HG02678 (cell line): ENCODE data around the gene AGA.

Experiments
- ATAC-seq: cut with Tn5 transposase; IDR thresholded peaks from one replicate; pipeline ENCODE4 v1.9.1; 2021; ENCODE audit warnings: mild to moderate bottlenecking, moderate library complexity; ENCODE audit not compliant: unreplicated experiment

AGA gene

DNA sequence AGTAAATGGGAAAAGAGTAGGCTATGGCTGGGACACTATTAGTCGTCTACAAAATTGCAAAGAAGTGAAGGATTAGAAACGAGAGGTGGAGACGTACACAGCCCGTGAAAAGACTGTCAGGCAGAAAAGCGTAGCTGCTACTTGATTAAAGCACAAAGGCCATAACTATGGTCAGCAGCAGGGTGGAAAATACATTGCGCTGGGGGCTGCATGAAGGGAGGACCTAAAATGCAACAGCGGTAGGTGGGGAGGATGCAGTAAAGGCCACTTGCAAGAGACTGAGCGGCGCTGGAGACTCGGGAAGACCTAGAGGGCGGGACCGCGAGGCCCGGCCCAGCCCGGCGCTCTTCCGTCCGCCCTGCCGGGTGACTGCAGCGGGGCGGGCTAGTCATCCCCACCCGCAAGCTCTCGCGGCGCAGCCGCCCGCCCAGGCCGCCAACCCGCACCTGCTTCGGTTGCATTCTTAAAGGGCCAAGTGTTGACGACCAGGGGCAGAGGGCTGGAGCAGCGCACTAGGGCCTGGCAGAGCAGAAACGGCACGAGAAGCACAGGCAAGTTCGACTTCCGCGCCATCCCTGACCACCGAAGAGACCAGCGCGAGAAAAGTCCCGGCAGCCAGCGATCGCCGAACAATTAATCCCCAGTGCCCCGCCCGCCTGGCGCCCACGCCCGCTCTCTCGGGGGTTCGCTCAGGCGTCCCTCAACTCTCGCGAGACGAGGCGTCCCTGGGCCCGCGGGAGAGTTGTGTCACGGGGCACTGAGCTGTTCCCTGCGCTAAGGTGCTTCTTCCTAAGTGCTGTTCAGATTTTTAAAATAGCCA is at the start of gene AGA:
Gene AGA (minus strand): TSS at position 635 of the 820 bp plus-strand sequence. CDS start 62 bp downstream, at position 573.
- peak; percentile 85 for ATAC-seq

DNA sequence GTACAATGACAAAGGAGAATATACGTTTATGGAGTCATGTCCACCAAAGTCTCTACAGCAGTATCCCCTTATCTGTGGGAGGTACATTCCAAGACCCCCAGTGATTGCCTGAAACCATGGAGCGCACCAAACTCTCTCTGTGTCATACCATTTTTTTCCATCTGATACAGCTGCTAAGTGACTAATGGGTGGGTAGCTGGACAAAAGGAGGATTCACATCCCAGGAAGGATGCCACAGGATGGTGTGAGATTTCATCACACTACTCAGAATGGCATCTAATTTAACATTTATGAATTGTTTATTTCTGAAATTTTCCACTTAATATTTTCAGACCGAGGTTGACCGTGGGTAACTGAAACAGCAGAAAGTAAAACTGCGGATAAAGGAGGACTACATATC is 49.8 kb upstream of the AGA start:
- no peak for ATAC-seq

DNA sequence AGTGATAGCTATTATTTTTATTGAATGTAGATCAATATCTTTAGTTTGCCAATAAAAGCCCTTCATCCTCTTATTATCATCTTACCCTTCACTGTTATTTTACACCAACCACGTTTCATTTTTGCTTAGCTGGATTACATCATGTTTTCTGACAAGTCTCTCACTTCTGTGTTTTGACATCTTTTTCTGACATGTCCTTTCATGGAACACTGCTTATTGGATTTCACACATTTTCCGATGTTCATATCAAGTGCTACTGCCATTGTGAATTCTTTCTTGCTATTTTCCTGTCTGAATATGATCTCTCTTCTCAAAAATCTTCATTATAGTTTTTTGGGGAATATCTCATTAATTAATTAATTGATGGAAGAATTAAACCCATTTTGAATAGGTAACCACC is 48.5 kb upstream of the AGA start:
- no peak for ATAC-seq

DNA sequence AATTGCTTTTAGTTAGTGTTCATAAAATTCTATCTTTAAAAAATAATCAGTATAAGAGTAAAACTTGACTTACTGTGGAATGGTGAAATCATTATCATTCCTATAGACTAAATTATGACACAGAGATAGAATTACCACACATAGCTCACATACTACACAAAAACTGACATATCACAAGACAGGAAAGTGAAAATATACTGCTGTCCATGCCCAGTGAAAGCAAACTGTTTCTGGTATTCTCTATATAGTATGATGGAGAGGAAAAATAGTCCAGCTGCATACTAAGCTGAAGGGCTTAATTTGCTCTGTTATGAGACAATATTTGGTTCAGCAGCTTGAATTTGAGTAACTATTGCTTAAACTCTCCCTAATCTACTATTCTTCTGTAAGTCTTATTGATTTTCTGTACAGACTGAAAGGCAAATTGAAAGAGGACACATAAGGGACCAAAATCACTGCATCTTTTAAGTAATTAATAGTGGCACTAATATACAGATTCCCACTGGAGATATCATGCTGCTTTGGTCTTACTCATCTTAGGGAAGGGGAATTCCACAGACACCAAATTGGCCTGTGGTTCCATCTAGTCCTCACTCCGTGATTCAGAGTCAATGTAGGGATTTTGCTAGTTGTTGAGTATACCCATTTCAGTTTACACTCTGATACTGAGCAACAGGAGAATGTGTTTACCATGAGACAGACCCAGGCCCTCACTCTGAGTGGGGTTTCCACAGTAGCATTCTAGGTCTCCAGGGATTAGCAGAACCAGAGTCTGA is 47.4 kb upstream of the AGA start:
- no peak for ATAC-seq

DNA sequence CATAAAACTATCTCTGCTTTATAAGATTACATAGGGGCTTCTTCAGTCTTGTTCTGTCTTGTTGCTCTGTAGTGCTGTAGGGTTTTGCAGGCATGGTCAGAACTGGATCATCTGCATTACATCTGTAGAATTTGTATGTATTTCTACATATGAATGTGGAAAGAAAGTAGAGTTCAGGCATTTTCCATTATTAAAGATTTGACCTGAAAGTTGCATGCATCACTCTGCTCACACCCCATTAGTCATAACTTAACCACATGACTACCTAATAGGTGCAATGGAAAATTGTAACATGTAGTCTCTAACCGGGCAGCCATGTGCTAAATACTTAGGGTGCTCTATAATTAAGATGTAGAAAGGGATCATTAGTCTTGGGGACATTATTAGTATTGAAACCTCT is 45.7 kb upstream of the AGA start:
- ATAC-seq, result no peak

DNA sequence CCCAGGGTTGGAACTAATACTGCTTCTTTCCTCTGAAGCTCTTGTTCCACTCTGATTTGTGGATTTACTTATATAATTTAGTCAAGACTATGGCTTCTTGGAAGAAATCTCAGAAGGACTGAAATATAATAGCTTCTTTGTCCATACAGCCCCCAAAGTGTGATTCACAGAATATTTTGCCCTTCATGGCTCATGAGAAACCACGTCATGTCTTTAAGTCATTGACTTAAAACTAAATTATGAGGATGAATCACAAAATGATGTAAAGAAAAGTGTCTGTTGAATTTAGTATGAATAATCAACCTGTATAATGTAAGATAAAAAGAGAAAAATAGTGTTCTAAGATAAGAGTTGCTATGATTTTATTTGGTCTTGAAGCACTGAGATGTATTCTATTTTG is 43.3 kb upstream of the AGA start:
- ATAC-seq, result no peak

DNA sequence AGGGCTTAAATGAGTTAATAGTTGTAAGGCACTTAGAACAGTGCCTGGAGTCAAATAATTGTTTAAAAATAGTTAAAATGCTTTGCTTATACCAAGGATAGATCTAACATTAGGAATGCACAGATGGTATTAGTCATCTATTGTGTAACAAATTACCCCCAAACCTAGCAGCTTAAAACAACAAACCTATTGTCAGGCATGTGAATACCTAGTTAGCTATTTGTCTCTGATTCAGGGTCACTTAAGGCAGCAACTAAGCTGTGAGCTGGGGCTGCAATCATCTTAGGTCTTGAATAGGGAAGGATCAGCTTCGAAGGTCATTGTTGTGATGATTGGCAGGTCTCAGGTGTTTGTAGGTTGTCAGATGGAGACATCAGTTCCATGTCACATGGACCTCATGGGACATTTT is 42.4 kb upstream of the AGA start:
- no peak for ATAC-seq

DNA sequence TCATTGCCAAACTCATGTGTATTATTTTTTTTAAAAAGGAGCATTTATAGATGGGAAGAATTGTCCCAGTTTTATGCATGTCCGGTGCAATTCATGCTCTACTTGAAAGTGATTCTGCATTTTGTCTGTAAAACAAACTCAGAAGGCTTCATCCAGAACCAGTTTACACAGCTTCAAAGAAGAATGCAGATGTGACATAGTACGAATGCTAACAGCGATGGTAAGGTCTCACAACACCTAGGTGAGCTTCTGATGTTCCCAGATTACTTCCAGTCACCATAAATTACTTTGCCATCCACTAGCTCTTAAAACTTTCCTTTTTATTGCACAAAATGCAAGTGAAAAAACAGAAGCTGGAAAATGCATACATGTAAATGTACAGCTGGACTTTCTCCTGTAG is 41.5 kb upstream of the AGA start:
- ATAC-seq, result no peak

DNA sequence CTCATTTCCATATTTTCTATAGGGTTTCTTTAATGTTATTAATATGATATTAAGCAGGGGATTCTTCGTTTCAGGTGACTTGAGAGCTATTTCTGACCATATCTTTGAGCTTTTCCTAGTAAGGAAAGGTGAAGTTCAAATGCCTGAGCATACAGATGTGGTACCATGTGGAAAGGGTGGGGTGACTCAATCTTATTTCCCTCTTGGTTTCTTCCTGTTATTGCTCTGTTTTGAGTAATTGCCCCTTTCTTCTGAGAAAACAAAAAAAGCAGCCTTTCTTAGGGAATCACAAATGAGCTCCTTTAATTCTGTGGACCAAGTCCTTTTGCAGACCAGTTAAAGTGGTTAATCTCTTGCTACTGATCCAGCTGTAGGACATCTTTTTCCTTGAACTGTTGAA is 41.0 kb upstream of the AGA start:
- ATAC-seq, result no peak

DNA sequence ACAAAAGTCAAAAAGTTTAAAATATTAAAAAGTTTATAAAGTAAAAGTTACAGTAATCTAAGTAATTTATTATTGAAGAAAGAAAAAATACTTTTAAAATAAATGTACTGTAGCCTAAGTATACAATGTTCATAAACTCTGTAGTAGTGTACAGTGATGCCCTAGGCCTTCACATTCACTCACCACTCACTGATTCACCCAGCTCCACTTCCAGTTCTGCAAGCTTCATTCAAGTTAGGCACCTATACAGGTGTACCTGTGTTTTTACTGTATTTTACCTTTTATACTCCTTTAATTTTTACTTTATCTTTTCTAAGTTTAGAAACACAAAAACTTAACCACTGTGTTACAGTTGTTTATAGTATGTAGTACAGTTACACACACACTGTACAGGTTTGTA is 40.1 kb upstream of the AGA start:
- no peak for ATAC-seq

DNA sequence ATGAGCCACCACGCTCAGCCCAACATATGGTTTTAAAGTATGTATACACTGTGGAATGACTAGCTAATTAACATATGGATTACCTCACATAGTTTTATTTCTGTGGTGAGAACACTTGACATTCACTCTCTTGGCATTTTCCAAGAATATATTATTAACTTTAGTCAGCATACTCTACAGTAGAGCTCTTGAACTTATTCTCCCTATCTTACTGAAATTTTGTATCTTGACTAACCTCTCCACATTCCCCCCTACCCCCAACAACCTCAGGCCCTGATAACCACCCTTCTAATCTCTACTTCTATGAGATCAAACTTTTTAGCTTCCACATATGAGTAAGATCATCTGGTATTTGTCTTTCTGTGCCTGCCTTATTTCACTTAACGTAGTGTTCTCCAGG is 38.6 kb upstream of the AGA start:
- no peak for ATAC-seq

DNA sequence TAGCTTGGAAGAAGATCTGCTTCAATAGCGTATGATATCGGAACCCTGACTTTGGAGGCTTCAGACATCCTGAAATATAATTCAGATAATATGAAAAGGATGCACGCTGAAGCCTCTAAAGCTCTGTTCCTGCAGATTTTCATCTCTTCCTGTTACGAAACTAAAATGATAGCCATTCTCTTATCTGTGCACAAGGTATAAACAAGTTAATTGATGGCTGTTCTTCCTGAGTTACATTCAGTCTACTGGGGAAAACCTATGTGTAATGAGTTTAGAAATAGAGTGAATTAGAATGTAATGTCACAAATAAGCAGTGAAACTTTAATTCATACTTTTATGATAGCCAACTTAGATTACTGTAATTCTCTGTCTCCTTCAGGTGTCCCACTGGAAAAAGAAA is 36.8 kb upstream of the AGA start:
- ATAC-seq, result no peak

DNA sequence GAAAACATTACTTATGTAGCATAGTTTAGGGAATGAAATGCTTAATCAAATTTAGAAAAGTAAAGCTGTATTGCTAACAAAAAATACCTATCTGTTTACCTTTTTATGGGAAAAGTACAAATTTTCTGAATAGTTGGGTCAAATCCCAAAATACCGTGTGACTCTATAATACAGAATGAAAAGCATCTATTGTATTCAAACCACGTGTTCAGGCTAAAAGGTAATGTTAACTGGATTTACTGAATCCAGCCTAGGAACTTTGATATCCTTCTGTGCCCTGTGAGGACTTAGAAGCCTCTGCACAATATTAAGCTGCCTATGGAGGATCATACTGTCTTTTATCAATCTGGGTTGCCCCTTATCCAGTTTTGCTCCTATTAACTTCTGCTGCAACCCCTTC is 36.3 kb upstream of the AGA start:
- no peak for ATAC-seq

DNA sequence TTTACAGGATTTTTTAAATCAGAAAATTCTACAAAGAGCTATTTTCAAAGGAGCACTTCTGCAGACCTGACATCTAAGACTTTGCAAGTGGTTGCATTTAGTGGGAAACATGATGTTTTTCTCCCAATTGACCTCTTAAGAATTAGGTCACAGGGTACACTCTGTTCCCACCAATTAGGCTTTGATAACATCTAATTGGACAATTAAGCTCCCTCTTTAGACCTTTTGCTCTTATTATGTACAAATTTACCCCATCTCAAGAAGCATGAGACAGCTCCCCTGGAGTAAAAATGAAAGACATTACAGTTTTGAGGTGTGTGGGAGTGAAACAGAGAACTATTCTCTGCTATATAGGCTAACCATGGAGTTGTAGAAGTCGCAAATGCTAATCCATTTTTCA is 31.8 kb upstream of the AGA start:
- ATAC-seq, result no peak

DNA sequence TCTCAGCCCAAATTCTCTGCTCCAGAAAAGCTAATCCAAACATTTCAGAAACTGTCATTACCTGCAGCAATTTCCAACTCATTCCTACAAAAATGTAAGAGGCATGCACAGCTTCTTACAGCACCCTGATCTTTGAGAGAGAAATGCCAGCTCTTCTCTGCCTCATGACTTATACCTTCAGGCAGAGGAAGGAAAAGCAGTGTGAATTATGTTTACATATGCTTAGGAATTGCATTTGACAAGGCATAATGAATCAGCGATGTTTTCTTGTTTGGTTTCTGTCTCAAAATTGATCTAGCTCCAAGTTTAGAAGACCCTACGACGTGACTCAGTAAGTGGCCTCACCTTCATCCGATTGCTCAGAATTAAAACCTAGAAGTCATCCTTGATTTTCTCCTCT is 21.8 kb upstream of the AGA start:
- no peak for ATAC-seq

DNA sequence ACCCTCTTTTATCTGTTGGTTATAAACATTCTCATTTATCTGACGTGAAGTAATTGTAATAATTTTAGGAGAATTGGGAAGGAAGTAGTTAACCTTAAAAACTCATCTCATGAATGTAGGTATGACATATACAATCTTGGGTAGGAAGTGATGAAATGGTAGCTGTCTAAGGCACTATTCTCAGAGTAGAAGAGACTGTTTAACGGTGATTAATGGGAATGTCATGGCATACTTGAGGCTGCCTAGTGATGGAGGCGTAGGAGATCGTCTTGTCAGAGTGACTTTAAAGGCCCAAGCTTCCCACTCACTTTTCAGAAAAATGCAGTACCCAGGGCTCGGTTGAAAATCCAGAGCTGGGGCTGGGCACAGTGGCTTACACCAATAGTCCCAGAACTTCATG is 19.4 kb upstream of the AGA start:
- ATAC-seq, result no peak

DNA sequence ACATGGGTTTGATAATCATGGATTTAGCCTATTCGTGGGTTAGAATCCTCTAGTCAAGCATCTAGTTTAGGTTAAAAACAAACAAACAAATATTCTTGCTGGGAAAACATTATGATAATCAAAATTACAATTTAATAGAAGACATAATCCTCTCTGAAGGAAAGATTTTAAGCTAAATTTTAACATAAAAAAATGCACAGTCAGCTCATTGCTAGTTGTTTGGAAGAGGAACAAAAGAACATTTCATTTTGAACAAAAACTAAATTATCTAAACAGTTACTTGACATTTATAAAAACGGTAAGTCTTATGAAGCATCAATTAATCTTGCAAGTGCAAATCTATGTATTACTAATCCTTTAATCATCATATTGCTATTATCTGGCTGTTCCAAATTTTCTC is 18.2 kb upstream of the AGA start:
- no peak for ATAC-seq

DNA sequence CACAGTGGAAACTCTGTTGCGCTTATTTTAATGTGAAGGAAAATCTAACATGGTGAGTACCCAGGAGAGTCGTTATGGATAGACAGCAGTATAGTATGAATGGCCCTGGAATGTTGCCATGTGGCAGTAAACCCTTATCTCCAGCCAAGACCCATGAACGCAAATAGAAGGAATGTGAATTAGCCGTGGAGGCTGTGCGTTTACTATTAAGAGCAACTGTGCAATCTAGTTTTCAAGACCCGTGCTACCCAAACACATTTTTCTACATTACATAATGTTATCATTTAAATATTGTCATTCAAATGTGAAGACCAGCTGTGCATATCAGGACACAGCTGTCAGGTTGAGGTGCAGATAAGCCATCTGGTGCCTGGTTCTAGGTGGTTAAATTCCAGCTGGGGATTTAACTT is 13.3 kb upstream of the AGA start:
- ATAC-seq, result no peak

DNA sequence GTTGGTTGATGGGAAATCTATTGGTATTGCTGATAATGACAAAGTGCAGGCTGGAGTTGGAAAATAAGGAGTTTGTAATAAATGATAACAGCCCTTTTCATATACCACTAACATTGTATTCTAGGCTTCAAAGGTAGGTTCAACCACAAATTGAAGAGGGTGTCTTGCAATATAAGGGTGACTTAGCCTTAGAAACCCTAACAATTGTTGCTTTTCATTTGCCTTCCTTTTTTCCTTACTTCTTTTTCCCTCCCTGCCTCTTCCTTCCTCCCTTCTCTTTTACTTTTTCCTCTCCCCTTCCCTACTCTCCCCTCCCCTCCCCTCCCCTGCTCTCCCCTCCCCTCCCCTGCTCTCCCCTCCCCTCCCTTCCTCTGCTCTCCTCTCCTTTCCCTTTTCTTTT is 10.9 kb upstream of the AGA start:
- no peak for ATAC-seq

DNA sequence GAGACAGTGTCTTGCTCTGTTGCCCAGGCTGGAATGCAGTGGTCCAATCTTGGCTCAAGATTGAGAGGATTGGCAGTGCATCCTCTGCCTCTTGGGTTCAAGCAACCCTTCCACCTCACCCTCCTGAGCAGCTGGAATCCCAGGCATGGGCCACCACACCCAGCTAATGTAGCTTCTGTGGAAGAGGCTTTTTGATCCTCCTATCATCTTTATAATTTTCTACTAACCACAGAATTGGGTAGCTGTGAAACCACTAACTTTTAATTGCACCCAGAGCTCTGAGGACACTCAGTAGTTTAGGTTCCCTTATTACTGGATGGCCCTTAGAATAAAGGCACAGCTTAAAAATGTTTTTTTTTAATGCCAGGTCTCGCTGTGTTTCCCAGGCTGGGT is 8.9 kb upstream of the AGA start:
- no peak for ATAC-seq

DNA sequence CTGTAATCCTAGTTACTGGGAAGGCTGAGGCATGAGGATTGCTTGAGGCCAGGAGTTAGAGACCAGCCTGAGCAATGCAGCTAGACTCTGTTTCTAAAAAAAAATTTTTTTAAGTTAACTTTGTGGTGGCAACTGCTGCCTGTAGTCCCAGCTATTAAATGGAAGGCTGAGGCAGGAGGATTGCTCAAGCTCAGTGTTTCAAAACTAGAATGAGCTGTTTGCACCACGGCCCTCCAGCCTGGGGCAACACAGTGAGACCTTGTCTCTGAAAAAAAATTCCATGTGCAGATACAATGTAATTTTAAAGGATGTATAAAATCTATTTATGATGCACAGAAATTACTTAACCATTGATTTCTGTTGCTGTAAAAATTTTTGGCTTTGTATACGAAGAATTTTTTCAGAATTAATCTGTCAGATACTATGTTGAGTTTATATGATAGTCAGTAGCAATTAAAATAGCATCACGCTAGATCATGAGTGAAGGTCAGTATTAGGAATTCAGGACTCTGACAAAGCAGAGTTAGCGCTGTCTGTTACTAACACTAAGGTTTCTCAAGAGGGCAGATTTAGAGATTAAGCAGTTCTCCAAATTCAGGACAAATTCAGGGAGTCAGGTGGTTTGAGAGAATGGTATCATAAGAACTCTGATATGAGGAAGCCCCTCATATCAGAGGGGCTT is 8.3 kb upstream of the AGA start:
- no peak for ATAC-seq

DNA sequence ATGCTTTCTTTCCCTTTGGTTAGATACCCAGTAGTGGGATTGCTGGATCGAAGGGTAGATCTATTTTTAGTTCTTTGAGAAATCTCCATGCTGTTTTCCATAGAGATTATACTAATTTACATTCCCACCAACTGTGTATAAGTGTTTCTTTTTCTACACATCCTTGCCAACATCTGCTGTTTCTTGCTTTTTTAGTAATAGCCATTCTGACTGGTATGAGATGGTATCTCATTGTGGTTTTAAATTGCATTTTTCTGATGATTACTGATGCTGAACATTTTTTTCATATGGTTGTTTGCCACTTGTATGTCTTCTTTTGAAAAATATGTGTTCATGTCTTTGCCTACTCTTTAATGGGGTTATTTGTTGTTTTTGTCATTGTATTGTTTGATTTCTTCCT is 6.6 kb upstream of the AGA start:
- ATAC-seq, result no peak
